NCI-H2029 treated with DMSO at 0.1 percent for 48 hours (cell line): Measurements from ENCODE around the gene ZFYVE28.

Source experiments
- DNase-seq: peaks from one replicate; lab custom pipeline; 2025; lab: John Stamatoyannopoulos, UW

Gene ZFYVE28

DNA sequence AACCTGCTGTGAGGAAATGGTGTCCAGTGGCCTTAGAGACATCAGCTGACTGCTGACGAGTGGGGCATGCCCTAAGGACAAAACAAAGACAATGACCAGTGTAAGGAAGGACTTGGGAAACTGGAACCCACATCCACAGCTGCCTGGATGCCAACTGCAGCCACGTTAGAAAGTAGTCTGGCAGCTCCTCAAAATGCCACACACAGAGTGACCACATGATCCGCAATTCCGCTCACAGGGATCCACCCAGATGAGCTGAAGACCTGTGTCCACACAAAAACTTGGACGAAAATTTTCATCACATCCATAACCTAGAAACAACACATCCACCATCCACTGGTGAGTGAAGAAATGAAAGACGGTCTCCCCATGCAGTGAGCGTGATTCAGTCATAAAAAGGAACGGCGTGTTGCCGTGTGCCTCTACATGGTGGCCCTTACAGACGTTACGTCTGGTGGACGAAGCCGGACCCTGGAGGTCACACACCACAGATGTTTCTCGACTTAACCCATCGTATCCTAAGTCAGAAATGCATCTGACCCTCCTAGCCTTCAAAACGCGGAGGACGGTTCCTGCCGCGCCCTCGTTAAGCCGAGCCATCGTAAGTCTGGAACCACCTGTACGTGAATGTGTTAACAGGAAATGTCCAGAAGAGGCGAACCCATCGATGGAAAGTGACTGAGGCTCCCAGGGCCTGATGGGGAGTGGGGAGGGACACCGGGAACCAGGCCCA is 115.9 kb downstream of the ZFYVE28 start:
- DNase-seq: no peak

DNA sequence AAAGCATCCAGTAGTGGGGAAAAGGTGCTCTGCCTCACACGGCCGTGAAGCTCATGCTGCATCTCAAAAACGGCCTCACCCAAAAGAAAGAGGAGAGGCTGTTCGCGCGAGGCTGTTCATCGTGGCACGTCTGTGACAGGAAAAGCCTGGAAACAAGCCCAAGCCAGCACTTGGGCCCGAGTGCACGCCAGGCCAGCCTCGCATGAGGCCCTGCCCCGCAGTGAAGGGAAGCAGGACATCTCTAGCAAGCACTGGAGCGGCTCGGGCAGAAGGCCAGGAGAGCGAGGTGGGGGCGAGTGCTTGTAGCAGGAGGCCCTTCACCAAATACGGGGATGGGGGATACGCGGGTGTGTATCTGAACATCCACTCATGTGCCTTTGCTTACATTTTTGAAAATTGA is 116.6 kb downstream of the ZFYVE28 start:
- DNase-seq: no peak

DNA sequence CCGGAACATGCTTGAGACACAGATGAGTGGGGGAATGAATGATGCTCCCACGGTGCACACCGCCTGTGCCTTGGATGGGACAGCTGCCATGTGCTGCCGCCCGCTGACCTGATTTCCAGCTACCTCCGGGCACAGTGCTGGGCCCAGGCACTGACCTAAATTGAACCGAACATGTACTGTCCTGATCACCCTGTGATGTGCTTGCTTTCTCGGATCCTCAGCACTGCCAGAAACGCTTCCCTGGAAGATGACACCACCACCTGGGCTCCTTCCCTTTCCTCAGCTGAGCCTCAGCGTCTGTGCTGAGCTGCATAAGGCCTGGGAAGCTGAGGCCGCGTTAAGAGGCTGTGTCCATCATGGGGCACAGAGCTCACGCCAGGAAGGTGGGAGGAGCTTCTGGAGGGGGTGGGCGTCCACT is 117.2 kb downstream of the ZFYVE28 start:
- DNase-seq: no peak

DNA sequence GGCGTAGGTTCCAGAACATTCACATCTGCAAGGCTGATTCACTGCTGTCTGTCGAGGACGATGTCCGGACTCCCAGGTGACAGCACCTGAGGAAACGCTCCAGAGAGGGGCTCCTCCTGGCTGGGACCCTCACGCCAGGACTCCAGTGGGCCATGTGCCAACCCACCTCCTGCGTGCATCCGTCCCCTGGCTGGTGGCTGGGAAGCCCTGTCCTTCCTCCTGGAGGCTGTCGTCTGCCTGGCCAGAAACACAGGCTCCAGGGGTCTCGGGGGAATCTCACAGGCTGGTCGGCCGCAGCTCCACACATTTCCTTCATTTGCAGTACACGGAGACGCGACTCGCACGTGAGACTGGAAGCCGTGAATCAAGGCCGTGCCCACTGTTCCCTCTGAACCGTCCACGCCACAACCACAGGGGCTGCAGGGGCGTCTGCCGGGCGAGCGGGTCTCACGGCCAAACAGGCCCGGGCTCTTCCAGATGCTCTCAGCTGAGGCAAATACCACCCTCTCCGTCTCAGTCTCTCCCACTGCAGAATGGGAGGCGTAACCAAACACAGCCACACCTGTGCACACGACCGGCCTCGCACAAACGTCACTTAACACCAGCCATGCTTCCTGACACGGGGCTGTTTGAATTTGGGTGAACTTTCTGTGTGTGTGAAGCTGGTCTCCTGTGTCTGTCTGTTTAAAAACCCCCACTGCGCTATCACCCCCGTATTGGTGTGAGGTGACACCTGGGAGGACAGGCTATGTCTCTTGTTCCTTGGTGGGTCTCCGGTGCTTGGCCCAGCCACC is 117.8 kb downstream of the ZFYVE28 start:
- no peak for DNase-seq

DNA sequence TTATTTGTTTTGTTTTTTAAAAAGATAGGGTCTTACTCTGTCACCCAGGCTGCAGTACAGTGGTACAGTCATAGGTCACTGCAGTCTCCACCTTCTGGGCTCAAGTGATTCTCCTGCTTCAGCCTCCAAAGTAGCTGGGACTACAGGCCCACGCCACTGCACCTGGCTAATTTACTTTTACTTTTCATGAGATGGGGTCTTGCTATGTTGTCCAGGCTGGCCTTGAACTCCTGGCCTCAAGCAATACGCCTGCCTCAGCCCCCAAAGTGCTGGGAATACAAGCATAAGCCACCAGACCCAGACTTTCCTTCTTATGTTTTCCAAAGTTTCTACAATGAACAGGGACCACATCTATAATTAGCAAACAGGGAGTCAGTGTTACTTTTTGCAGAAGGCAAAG is 118.7 kb downstream of the ZFYVE28 start:
- no peak for DNase-seq

DNA sequence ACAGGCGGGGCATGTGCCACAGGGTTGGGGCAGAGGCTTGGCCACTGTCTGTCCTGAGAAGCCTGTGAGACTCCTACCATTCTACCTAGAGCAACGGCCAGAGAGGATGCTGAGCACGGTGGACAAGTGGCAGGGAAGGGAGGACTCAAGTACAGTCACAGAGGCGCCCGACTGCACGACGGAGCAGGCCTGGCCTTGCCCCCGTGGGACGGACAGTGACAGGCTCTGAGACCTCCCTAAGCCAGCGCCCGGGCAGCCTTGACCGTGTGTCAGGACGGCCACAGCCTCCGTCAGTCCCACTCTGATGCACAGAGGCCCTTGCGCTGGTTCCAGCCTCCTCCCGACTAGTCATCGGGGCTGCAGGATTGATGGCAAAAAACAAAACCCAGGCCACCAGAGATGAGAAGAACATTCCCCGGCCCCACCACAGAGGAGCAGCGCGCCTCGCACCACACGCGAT is 119.9 kb downstream of the ZFYVE28 start:
- no peak for DNase-seq

DNA sequence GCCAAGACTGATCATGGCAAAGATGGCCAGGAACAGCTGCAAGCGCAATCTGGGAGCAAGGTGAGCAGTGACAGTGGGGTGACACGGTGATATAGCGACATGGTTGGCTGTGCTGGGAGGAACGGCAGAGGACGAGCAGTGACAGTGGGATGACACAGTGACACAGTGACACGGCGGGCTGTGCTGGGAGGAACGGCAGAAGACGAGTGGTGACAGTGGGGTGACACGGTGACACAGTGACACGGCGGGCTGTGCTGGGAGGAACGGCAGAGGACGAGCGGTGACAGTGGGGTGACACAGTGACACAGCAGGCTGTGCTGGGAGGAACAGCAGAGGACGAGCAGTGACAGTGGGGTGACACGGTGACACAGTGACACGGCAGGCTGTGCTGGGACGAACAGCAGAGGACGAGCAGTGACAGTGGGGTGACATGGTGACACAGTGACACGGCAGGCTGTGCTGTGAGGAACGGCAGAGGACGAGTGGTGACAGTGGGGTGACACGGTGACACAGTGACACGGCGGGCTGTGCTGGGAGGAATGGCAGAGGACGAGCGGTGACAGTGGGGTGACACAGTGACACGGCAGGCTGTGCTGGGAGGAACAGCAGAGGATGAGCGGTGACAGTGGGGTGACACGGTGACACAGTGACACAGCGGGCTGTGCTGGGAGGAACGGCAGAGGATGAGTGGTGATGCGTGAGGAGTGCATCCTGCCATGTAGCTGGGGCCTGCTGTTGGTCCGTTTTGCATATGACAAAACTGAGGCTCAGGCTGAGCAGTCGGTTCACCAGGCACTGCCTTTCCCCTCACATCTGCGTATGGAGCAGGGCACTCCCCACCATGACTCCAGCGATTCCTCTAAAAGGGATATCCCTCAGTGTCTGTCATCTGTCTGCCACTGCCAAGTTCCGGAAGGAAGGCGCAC is 120.6 kb downstream of the ZFYVE28 start:
- DNase-seq: no peak

DNA sequence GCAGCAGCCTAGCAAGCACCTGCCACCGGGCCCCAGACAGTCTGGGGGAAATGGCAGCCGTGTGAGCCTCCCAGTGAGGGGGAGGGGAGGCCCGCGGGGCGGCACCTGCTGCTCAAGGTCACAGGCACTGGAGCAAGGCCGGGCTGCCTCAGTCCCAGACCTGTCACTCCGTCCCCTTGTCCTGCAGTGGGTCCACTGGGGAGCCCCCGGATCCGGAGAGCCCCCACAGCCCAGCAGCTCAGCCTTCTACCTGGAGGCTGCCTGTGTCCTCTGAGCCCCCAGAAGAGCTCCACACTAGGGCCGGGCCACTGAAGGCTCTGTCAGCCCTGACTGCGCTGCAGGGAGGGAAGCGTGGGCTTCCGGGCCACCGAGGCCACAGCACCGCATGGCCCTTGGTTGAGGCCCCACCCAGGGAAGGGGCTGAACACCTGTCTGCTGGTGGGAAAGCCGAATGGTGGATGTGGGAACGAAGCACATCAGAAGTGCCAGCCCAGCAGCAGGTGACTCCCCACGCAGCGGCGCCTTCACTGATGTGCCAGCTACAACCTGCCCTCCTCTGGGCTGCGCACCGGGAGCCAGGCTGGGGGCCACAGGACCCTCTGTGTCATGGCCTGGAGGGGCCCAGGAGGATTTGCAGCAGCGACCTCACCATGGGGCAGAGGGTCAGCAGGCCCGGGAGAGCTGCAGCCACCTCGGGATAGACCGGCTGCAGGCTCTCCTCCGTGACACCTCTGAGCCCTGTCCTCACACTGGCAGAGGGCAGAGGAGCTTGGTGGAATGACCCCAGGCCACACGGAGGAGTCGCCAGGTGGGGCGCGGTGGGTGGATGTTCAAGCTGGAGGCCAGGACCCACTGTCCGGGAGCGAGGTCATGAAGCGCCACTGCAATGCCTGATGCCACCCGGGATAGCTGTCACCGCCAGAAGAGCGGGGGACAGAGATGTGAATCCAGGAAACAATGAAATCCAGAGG is 121.5 kb downstream of the ZFYVE28 start:
- DNase-seq: no peak

DNA sequence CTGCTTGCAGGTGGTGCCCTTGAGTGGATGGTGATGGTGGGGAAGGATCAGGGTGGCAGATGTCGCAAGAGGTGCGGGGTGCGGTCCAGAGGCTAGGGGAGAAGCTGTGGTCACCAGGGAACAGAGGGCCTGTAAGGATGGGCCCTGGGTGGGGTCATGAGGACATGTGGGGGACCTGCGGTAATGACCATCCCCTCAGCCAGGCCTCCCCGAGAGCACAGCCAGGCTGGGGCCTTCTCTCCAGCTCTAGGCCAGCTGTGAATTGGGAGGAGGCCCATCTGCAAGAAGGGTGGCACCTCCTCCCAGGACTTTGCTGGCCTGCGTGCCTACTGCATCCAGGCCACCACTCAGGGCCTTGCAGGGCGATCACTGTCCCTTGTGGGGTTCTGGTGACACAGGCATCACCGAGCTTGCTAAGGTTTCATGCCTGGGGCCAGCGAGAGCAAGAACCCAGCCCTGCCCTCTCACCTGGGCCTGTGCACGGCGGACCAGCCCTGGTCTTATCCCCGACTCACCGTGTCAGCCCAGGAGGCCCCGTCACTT is 122.5 kb downstream of the ZFYVE28 start:
- DNase-seq: no peak

DNA sequence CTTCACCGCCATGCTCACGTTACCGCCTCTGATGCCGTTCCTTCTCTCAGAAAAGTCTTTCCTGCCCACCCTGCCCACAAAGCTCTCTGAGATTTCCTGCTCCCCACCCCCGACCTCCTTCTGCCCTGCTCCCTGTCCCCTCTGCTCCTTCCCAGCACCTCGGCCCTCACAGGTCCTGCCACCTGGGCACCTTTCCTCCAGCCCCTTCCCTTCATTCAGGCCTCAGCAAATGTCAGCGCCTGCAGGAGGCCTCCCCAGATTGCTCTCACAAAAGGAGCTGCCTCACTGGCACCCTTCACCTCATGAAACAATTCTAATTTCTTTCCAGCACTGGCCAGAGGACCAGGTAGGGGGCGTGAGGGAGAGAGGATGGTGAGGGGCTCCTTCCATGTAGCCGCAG is 122.9 kb downstream of the ZFYVE28 start:
- DNase-seq: no peak

DNA sequence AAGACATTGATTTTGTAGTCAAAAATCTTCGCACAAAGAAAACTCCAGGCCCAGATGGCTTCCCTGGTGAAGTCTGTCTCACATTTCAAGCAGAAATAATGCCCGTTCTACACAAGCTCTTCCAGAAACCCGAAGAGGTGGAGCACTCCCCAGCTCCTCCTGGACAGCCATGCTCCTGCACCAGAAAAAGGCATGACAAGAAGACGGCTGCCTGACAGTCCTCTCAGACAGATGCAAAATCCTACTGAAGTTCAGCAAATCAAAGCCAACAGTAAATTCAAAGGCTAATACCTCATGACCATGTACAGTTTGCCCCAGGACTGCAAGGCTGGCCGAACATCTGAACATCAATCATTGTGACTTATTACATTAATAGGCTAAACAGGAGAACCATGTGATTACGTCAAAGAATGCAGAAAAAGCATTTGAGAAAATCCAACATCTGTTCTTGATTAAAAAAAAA is 125.8 kb downstream of the ZFYVE28 start:
- DNase-seq: no peak

DNA sequence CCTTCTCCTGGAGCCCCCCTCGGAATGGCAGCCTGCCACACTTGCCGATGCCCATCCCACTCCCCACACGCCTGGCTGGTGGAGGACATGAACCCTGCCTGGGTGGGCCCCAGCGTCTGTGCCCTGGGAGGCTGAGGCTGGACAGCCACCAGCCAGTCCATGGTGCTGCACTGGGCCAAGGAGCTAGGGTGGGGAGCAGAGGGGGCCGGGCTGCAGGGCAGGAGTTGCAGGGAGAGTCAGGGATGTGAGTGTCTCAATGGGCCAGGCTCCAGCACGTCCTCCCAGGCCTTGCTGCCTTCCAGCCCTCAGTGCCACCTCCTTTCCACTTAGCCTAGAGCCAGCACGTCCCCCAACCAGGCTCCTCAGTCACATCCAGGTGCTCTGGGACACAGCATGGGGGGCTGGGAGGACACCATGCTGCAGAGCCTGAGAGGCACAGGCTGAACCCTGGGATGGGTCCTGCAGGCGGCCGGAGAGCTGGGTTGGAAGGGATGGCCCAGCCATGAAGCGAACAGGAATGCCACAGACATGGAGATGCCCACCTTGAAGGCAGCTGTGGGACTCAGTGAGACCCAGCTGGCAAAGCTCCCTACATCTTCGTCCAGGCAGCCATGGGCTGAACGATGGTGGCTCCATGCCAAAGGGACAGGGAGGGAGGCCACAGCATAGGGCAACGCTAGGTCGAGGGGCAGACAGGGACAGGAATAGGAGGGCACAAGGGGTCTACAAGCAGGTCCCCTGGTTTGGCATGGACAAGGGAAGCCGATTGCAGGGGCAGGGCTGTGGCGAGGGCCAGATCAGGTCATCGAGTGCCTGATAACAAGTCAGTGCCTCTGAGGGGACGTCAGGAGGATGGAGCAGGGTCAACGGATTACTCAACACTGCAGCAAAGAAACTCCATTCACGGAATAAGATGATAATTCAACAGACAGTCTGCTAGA is 126.5 kb downstream of the ZFYVE28 start:
- no peak for DNase-seq

DNA sequence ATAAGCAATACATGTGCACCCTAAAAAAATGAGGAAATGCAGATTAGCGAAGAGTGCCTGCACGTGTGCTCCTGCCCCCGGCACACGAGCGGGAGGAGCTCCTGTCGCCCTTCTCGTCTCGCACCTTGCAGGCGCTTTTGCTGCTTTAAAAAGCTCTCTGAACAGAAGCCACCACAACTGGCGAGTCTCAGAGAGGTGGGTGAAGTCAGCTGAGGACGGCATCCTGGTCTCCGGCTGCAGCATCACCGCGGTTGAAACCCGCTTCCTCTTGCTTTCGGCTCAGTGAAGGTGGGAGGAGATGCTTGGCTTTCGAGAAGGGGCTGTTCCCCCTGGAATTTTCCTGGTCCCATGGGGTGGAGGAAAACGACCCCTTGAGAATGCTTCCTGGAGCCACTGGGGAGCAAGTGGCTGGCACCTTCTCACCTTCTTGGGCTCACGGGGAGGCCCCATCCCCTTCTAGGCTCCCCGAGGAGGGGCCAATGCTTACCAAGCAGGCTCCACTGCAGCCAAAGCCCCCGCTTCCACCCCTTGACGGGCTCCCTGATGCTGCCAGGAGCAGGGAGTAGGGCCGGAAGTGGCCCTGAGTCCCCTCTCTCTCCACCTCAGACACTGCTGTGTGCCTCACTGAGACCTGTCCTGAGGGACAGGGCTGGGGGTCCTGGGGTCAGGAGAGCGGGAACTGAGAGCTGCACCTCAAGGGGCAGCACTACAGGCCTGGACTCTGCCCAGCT is 127.3 kb downstream of the ZFYVE28 start:
- DNase-seq: no peak

DNA sequence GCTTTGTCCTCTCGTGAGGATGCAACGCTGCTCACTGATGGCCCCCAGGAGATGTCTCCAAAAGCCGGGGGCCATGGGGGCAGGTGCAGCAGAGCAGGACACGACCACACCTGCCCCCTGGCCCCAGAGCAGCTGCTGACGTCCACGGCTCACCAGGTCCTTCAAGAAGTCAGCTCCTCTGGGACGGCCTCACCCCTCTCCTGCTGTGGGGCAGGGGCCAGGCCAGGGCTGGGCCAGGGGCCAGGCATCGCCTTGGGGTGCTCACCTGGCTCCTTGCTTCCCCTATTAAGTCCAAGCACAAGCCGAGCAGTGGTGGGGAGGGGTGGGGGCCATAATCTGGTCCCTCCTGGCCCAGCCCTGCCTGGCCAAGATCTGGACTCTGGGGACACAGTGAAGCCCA is 128.0 kb downstream of the ZFYVE28 start:
- DNase-seq: no peak

DNA sequence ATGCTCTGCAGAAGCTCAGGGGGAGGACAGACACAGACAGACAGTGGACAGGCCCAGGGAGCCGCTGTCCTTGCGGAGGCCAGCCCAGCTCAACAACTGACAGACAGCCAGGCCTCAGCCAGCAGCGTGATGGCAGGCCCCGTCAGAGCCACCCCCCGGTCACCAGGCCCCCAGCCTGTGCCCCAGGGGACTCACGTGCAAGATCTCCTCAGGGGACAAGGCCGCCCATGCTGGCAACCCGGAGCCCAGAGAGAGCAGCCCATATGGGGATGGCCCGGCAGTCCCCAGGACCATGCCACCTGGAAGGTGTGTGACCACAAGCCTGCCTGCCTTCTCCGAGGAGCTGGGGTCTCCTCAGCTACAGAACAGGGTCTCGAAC is 128.5 kb downstream of the ZFYVE28 start:
- no peak for DNase-seq

DNA sequence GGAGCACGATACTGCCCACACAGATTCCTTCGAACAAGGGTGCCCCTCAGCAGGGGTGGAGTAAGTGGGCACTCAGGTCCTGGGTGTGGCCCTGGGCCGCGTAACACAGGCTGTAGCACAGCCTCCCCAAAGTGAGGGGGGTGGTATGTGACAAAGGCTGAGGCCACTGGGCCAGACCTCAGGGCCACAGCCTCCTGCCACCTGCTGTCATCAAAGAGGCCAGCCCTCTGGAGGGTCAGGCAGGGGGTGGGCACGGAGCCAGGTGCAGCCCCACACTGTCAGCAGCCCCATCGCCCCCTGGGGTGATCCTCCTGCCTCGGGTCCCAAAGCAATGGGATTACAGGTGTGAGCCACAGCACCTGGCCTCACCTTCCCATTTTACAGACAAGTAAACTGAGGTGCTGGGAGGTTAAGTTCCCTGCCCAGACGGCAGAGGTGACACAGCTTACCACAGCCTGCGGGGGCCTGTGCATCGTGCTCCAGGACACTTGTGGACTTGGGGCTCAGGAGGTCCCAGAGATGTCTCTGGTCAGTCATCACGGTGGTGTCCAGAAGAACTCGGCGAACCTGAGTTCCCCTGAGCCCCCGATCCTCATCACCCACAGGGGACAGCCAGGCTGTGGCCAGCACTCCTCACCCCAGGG is 129.0 kb downstream of the ZFYVE28 start:
- DNase-seq: no peak

DNA sequence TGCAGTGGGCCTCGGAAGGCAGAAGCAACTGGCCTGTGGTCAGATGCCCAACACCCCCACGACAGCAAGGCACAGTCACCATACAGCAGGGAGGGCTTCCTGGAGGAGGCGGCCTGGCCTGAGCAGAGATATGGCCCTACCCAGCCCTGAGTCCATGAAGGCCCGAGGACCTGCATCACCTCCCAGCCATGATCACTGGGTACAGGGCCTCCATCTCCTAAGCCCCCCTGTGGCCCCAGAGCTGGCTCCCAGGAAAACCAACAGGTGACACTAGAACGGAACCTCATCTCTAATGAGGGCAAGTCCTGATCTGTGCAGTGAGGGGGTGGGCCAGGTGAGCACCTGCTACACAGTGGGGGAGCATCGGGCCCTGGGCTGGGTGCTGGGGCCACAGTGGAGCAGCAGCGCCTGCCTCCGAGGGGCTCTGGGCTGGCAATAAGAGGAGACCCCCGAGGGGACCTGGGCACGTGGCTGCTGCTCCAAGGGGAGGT is 130.3 kb downstream of the ZFYVE28 start:
- no peak for DNase-seq

DNA sequence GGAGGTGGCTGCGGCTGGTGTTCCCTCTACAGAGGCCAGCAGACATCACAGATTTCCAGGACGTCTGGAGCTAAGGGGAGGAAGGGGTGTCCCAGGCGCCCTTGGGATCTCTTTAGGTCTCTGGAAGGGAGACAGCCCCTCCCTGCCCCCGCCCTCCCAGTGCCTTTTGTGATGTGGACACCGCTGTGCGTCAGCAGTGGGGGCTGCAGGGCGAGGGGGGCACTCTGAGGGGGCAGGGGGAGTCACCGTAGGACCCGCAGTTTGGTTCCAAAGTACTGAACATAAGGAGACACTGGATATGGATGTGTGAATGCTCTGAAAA is 130.9 kb downstream of the ZFYVE28 start:
- DNase-seq: no peak
